Fibroblast of lung (primary cell): Measurements from ENCODE around the gene C9orf50. TPM values are rescaled to one million over a fixed set of nuclear protein-coding genes. Genes with fewer than 3 reads are reported as not detected.
"Not testable (repeated sequence)": the region's sequence is repeated elsewhere in the genome, so short reads cannot be mapped to it uniquely, and the experiment has no call there.

Experiments
- DNase-seq, 2 donors: peaks; one replicate each; pipeline versions ENCODE4 v3.0.0 to v3.0.0-alpha.2; 2010; ENCODE audit warnings: low read depth in 2 of 2
- H2AFZ ChIP-seq: 2 replicates; pipeline ENCODE4 v1.5.1; 2012; ENCODE audit warnings: low read length, control low read depth, inconsistent platforms
- H3K27ac ChIP-seq: 2 replicates; pipeline ENCODE4 v1.5.1; 2011; ENCODE audit warnings: low read length, control low read depth; ENCODE audit not compliant: insufficient read depth
- H3K27me3 ChIP-seq: 2 replicates; pipeline ENCODE4 v1.5.1; 2011; ENCODE audit warnings: mild to moderate bottlenecking, low read length; ENCODE audit not compliant: control insufficient read depth, insufficient read depth
- H3K36me3 ChIP-seq: 2 replicates; pipeline ENCODE4 v1.5.1; 2011; ENCODE audit warnings: low read length; ENCODE audit not compliant: control insufficient read depth, insufficient read depth
- H3K4me1 ChIP-seq: 2 replicates; pipeline ENCODE4 v1.5.1; 2011; ENCODE audit warnings: low read length; ENCODE audit not compliant: control insufficient read depth, insufficient read depth; ENCODE audit errors: extremely low read depth
- H3K4me2 ChIP-seq: 2 replicates; pipeline ENCODE4 v1.5.1; 2011; ENCODE audit warnings: low read length, control low read depth; ENCODE audit not compliant: insufficient read depth; ENCODE audit errors: extremely low read depth
- H3K4me3 ChIP-seq, 4 experiments: fragments of 200-600 bp in 1 of 4; sonication (generic) in 1 of 4; replicated peaks in 1 of 4; 2 replicates each; pipeline ENCODE4 v1.5.1; 2011 to 2016; ENCODE audit warnings: low read length in 4 of 4, low read depth in 3 of 4, mild to moderate bottlenecking in 3 of 4, control low read depth in 2 of 4, inconsistent platforms in 1 of 4, mixed read lengths in 1 of 4; ENCODE audit not compliant: insufficient read depth in 1 of 4; ENCODE audit errors: control extremely low read depth in 1 of 4
- H3K79me2 ChIP-seq: 2 replicates; pipeline ENCODE4 v1.5.1; 2012; ENCODE audit warnings: mild to moderate bottlenecking, low read length, inconsistent platforms; ENCODE audit not compliant: control insufficient read depth, insufficient read depth
- H3K9ac ChIP-seq: 2 replicates; pipeline ENCODE4 v1.5.1; 2011; ENCODE audit warnings: mild to moderate bottlenecking, low read length, control low read depth; ENCODE audit not compliant: insufficient read depth
- H3K9me3 ChIP-seq: 2 replicates; pipeline ENCODE4 v1.5.1; 2012; ENCODE audit warnings: low read depth, low read length; ENCODE audit not compliant: control insufficient read depth, insufficient read depth
- H4K20me1 ChIP-seq: 2 replicates; pipeline ENCODE4 v1.5.1; 2011; ENCODE audit warnings: low read length; ENCODE audit not compliant: control insufficient read depth, insufficient read depth; ENCODE audit errors: extremely low read depth
- EZH2 ChIP-seq: IDR thresholded peaks from 2 replicates; pipeline ENCODE4 v1.5.1; 2012; ENCODE audit warnings: low read length, control low read depth, mild to moderate bottlenecking; ENCODE audit errors: missing control alignments
- polyA plus RNA-seq, 2 donors: library from polyadenylated mRNA; depleted of rRNA in 1 of 2; stranded (reverse) in 1 of 2; unstranded in 1 of 2; fragments of >200 nt; gene quantifications; 2 replicates each; pipeline ENCODE4 v1.2.1, GENCODE V29; 2011 to 2012; ENCODE audit warnings: missing spikeins in 1 of 2
- total RNA-seq: library from RNA; depleted of rRNA; stranded (reverse); fragments of >200 nt; gene quantifications from 2 replicates; pipeline ENCODE4 v1.2.1, GENCODE V29; 2014
- TF ChIP-seq, protein P1 (sequence below), 2 donors: IDR thresholded peaks in 1 of 2; conservative IDR thresholded peaks in 1 of 2; 1 replicate in 1 of 2; 2 replicates in 1 of 2; pipeline ENCODE4 v1.5.1; 2011 to 2012; ENCODE audit warnings: low read length in 2 of 2, control low read depth in 1 of 2, inconsistent platforms in 1 of 2, low read depth in 1 of 2, mild to moderate bottlenecking in 1 of 2

C9orf50 gene
- total and polyA plus RNA-seq, 2 donors (not counting 1 experiment from before 2014, with no cell fraction given), result 0.16 to 0.17 TPM

DNA sequence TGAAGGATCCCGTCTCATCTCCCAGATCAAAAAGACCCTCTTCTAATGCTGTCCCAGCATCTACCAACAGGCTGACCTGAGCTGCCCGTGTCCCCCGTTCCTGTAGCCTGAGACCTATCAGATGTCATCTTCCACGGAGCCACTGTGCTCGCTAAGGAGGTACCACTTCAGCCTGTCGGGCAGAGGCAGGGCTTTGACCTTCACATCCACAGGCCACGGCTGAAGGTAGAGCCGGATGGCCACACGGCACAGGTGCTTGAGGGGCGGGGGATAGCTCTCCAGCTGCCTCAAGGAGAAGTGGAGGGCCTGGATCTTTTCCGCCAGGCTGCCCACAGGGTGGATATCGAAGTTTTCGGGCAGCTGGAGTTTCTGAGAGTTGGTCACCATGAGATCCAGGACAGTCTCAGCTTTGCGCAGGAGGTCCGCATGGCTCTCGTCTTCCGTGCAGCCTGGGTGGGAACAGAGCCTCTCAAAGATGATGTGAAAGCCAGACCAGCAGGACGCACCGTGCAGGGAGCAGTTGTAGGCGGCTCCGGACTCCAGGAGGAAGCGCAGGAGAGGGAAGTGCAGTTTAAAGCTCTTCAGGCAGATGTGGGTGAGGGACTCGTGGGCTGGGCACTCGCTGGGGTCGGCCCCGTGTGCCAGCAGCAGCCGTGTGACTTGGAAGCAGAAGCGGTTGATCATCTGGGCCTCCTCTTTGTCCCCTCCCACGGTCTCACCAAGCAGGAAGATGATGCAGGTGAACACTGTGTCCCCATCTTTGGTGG, 17.0 kb upstream of the C9orf50 start:
- Histone ChIP-seq H3K36me3 (peaks cover 31% of the 10 kb centered on the region), H3K79me2 (peaks cover 59% of the 10 kb centered on the region), H2AFZ (no peak overlapping the region), H3K4me2 (no peak overlapping the region), H3K4me3 (no peak overlapping the region), H3K9me3 (no peaks in the 10 kb centered on the region), H4K20me1 (no peaks in the 10 kb centered on the region), H3K27me3 (no peaks in the 10 kb centered on the region), H3K9ac (no peak overlapping the region), H3K27ac (no peak overlapping the region), H3K4me1 (peaks cover 11% of the 10 kb centered on the region)
- TF ChIP-seq, protein P1, sequence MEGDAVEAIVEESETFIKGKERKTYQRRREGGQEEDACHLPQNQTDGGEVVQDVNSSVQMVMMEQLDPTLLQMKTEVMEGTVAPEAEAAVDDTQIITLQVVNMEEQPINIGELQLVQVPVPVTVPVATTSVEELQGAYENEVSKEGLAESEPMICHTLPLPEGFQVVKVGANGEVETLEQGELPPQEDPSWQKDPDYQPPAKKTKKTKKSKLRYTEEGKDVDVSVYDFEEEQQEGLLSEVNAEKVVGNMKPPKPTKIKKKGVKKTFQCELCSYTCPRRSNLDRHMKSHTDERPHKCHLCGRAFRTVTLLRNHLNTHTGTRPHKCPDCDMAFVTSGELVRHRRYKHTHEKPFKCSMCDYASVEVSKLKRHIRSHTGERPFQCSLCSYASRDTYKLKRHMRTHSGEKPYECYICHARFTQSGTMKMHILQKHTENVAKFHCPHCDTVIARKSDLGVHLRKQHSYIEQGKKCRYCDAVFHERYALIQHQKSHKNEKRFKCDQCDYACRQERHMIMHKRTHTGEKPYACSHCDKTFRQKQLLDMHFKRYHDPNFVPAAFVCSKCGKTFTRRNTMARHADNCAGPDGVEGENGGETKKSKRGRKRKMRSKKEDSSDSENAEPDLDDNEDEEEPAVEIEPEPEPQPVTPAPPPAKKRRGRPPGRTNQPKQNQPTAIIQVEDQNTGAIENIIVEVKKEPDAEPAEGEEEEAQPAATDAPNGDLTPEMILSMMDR (conservative IDR thresholded peaks at IDR 0.05 in 1 of 2, IDR thresholded peaks at IDR 0.05 in 1 of 2; ENCODE audit: low read depth in 1 of 2, low read length in 2 of 2), result no peak
- no peak for TF ChIP-seq EZH2
- DNase-seq, result no peak

DNA sequence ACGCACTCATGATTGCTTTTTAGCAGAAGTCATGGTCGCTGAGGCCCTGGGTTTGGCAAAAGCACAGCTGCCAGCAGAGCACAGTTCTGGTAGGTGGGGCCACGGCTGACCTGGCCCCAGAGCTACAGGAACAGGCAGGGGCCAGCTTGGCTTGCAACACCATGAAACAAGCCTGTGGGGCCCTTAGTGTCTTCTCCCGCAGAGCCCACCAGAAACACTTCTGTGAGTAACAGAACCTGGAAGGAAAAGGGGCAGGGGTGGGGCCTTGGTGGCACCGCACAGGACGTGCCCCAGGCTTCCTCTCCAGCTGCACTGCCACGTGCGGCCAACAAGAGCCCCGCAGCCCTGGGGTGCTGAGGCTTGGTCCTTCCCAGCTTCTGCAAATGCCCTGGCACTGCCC, 16.2 kb upstream of the C9orf50 start:
- Histone ChIP-seq H3K27ac (no peak overlapping the region), H3K36me3 (peaks cover 33% of the 10 kb centered on the region), H2AFZ (no peak overlapping the region), H3K4me2 (no peak overlapping the region), H3K79me2 (peaks cover 66% of the 10 kb centered on the region), H3K4me1 (peaks cover 17% of the 10 kb centered on the region), H3K9ac (no peak overlapping the region), H3K27me3 (no peaks in the 10 kb centered on the region), H3K4me3 (no peak overlapping the region), H4K20me1 (no peaks in the 10 kb centered on the region), H3K9me3 (no peaks in the 10 kb centered on the region)
- no peak for TF ChIP-seq EZH2
- TF ChIP-seq, protein P1 (conservative IDR thresholded peaks at IDR 0.05 in 1 of 2, IDR thresholded peaks at IDR 0.05 in 1 of 2; ENCODE audit: low read depth in 1 of 2, low read length in 2 of 2), result no peak
- no peak for DNase-seq

DNA sequence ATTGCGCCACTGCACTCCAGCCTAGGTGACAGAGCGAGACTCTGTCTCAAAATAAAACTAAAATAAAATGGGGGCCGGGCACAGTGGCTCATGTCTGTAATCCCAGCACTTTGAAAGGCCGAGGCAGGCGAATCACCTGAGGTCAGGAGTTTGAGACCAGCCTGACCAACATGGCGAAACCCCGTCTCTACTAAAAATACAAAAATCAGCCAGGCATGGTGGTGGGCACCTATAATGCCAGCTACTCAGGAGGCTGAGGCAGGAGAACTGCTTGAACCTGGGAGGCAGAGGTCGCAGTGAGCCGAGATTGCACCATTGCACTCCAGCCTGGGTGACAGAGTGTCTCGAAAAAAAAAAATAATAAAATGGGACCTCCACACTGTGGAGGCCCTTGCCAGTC, 15.4 kb upstream of the C9orf50 start:
- not testable (repeated sequence) for H4K20me1 ChIP-seq, H3K4me2 ChIP-seq
- H3K79me2 ChIP-seq, result peaks cover 69% of the 10 kb centered on the region

More for the DNA sequence above, 15.4 kb upstream of the C9orf50 start:
- Histone ChIP-seq H3K4me1 (peaks cover 24% of the 10 kb centered on the region), H3K36me3 (peaks cover 38% of the 10 kb centered on the region)
- DNase-seq, H3K27ac ChIP-seq, H3K9me3 ChIP-seq, H3K27me3 ChIP-seq, H3K4me3 ChIP-seq, H3K9ac ChIP-seq, H2AFZ ChIP-seq: not testable (repeated sequence)
